Activated T-cell treated with anti-CD3 and anti-CD28 coated beads for 24 hours (primary cell): Measurements from ENCODE around the gene RNF212.

Source experiments
- DNase-seq: peaks from one replicate; pipeline ENCODE4 v3.0.0-alpha.2; 2020; ENCODE audit warnings: low read depth

Gene RNF212

DNA sequence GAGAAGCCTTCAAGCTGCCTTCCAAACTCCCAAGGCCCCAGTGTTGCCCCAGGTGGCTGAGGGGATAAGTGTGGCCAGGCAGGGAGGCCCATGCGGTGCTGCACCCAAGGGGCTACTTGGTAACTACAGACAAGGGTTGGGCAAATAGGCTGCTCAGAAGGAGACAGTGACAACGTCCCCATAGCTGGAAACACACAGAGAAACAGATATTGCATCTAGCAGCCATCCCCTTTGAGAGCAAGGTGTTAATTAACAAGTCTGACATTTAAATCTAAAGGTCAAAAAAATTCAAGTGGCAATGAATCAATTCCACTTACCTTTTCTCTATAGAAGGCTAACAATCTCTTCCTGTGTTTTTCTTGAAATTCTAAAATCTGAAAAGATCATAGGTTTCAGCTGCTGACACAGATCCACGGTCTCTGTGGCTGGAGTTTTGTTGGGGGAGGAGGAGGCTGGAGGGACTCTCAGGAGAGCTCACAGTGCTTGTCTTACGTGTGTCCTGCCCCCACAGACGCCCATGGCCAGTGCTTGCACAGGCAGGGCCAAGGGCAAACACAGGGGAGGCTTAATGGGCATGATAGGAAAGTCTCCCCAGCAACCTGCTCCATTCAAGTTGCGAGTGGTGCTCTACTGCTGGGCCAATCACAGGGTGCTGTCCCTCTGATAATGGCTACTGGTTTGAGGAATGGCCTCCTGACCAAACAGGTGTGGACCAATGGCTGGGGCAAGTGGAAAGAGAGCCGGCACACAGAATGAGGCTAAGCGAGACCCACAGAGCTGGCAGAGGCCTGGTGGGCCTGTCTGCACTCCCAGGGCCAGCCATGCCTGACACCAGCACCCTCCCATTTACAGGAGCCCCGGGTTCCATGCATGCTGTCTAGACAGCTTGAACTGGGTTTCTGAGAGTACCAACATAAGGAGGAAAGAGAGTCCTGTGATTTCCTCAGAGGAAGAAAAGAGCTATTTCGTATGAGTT, 22.6 kb downstream of the RNF212 start:
- no peak for DNase-seq

GRCh38 chr4:1090036-1090435, 23.3 kb downstream of the RNF212 start:
- DNase-seq = no peak

DNA sequence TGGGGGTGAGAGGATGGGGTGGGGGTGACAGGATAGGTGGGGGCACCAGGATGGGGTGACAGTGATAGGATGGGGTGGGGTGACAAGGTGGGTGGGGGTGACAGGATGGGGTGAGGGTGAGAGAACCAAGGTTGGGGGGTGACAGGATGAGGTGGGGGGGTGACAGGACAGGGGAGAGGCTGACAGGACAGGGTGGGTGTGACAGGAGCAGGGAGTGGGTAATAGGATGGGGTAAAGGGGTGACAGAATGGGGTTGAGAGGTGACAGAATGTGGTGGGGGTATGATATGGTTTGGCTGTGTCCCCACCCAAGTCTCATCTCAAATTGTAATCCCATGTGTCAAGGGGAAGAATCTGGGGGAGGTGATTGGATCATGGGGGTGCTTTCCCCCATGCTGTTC, 26.0 kb downstream of the RNF212 start:
- no peak for DNase-seq

DNA sequence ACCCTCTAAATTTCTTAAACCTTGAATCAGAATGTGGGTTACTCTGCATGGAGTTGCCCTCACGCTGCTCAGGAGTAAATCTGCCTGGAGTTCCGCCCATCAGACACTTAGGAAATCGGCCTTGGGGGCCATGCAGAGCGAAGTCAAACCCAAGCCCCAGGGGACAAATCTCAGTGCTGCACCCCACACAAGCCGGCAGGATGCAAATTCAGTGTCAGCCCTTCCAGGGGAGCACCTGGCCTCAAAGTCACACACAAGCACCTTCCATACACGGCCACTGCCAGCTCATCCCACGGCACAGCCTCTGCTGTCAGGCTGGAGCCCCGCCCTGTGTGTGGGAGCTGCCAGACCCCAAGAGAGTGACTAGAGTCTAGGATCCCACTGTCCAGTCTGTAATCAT, 27.4 kb downstream of the RNF212 start:
- no peak for DNase-seq

- no peak for DNase-seq
Measured at GRCh38 chr4:1085404-1085799, 28.0 kb downstream of the RNF212 start.

GRCh38 chr4:1084796-1085403, 28.5 kb downstream of the RNF212 start:
- DNase-seq = no peak

- no peak for DNase-seq
Measured at GRCh38 chr4:1084394-1084793, 29.0 kb downstream of the RNF212 start.

- no peak for DNase-seq
Measured at GRCh38 chr4:1082215-1083182, 30.9 kb downstream of the RNF212 start.

DNA sequence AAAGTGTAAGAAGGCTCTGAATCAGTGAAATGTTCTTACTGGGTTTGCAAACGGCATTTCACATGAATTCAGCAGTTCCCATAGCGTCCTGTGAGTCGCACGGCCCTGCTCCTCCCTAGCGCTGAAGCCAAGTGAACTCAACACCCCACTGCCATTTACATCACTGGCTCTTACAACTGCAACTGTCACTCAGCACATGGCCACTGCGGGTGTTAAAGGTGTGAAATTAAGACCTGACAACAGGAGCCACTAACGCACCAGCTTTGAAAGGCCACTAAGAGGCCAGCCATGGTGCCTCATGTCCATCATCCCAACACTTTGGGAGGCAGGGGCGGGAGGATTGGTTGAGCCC, 31.7 kb downstream of the RNF212 start:
- DNase-seq = no peak

- no peak for DNase-seq
Measured at GRCh38 chr4:1080961-1081688, 32.2 kb downstream of the RNF212 start.

DNA sequence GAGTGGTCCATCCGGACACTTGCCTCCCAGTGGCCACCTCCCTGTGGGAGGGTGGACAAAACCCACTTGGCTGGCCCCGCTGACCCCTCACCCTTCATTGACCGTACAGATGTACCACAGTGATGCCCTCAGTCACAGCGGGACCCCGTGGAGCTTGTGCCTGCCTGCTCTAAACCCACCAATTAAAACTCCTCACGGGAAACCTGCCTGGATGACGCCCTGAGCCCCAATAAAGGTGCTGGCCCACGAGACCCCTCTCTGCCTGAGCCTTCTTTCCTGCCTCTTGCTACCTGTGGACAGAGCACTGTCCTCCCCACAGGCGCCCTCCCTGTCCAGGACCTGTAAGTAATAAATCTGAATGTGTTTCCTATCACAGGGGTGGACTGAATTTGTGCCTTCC, 32.9 kb downstream of the RNF212 start:
- no peak for DNase-seq

- DNase-seq = no peak
Measured at GRCh38 chr4:1079711-1080265, 33.6 kb downstream of the RNF212 start.

DNA sequence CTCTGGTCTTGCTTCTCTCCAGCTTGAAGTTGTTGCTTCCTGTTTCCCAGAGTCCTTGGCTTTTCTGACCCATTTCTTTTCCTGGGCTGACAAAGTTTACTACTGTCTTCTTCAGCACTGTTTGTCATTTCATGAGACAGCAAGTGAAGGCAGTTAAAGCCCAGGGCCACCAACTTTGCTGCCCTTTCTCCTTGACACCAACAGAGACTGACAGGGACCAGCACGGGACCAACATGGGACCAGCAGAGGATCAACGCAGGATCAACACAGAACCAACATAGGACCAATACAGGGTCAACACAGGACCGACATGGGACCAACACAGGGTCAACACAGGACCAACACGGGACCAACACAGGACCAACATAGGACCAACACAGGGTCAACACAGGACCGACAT, 34.9 kb downstream of the RNF212 start:
- no peak for DNase-seq

DNA sequence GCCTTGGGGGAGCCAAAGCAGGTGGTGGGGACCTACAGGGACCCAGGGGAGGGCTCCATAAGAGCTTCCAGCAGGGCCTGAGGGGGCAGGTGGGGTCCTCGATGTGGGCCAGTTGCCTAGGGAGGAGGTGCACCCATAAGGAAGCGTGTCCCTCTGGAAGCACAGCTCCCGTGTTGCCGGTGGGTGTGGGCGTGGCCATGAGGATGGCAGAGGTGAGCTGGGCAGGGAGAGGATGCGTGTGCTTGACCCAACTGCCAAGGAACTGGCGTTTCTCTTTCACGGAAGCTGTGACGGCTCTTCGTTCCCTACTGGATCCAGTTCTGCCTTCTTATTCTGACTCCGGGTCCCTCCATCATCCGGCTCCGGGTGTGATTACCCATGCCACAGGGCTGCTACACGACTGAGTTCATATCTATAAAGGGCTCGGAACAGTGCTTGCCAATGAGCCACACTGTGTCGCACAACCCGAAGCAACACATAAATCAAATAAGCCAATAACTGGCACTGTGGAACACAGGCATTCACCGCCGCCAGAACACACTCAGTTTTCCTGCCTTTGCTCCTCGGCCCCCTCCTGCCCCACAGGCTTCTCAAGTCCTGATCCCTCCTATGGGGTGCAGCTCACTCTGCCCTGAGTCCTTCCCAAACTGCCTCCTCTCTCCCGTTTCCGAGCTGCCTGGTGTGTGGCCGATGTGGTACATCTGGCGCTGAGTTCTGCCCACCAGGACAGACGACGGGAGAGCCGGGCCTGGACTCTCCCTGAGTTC, 35.5 kb downstream of the RNF212 start:
- no peak for DNase-seq

GRCh38 chr4:1075809-1076699, 37.3 kb downstream of the RNF212 start:
- no peak for DNase-seq

- DNase-seq = no peak
Measured at GRCh38 chr4:1075225-1075624, 38.1 kb downstream of the RNF212 start.

GRCh38 chr4:1074077-1074476, 39.3 kb downstream of the RNF212 start:
- DNase-seq = no peak

GRCh38 chr4:1072830-1073446, 40.4 kb downstream of the RNF212 start:
- peak; percentile 32 for DNase-seq

GRCh38 chr4:1069394-1069793, 44.0 kb downstream of the RNF212 start:
- DNase-seq = no peak
